HCT116 (cell line): ENCODE measurements around the gene MMD2. TPM values are rescaled to one million over a fixed set of nuclear protein-coding genes. Genes with fewer than 3 reads are reported as not detected.

Experiments used
- ATAC-seq: fragments of 200-7000 bp; cut with Tn5 transposase; 2 replicates; pipeline ENCODE4 v1.9.1; 2020; ENCODE audit warnings: mild to moderate bottlenecking, moderate library complexity
- BruUV-seq: library from RNA; stranded (reverse); fragments of 400-500 nt; replicated peaks from 2 replicates; lab custom pipeline; 2021; lab: Mats Ljungman, UMichigan
- CTCF ChIA-PET: fragments of 300-600 bp; sonication (Branson Sonifier 250); formaldehyde crosslinking; loops from one replicate; lab custom pipeline; 2021; ENCODE audit warnings: antibody characterized with exemption; lab: Charles Lee
- POLR2A ChIA-PET: fragments of 300-600, 350-600 bp; sonication (Branson Sonifier 250); formaldehyde crosslinking; loops from one replicate; lab custom pipeline; 2021; ENCODE audit warnings: antibody characterized with exemption; lab: Charles Lee
- RAD21 ChIA-PET, 2 experiments: fragments of 300-600 bp; sonication (Branson Sonifier 250); formaldehyde crosslinking; loops; one replicate each; lab custom pipeline; 2023; ENCODE audit warnings: low total read pairs in 2 of 2; ENCODE audit not compliant: uncharacterized antibody in 2 of 2, unreplicated experiment in 2 of 2, low non-redundant PET in 1 of 2; lab: Charles Lee
- DNase-seq: peaks from one replicate; pipeline ENCODE4 v3.0.0-alpha.2; 2010; ENCODE audit warnings: low read depth, low spot score
- H2AFZ ChIP-seq: fragments of 200-600 bp; shearing (Covaris generic), sonication (generic); 2 replicates; pipeline ENCODE4 v1.6.1; 2017; ENCODE audit warnings: low read depth, mixed run types, mixed read lengths, antibody characterized with exemption, low read length; ENCODE audit not compliant: poor library complexity, severe bottlenecking
- H3K27ac ChIP-seq: 2 replicates; pipeline ENCODE4 v1.5.1; 2012; ENCODE audit warnings: low read depth, low read length
- H3K27me3 ChIP-seq: fragments of 200-600 bp; sonication (generic); 2 replicates; pipeline ENCODE4 v1.6.1; 2016; ENCODE audit warnings: mixed run types, low read length, mixed read lengths; ENCODE audit not compliant: insufficient read depth
- H3K36me3 ChIP-seq, 2 experiments: fragments of 200-500 bp in 1 of 2; fragments of 200-600 bp in 1 of 2; sonication (Bioruptor generic) in 1 of 2; sonication (generic) in 1 of 2; 2 replicates each; pipeline versions ENCODE4 v1.5.1 to v1.6.1; 2014 to 2016; ENCODE audit warnings: low read length in 2 of 2, inconsistent platforms in 1 of 2, mixed read lengths in 1 of 2, mixed run types in 1 of 2; ENCODE audit not compliant: insufficient read depth in 2 of 2, control insufficient read depth in 1 of 2
- H3K4me1 ChIP-seq, 2 experiments: fragments of 200-600 bp in 1 of 2; sonication (generic) in 1 of 2; 2 replicates each; pipeline versions ENCODE4 v1.5.1 to v1.6.1; 2012 to 2017; ENCODE audit warnings: low read length in 2 of 2, inconsistent platforms in 1 of 2, mild to moderate bottlenecking in 1 of 2, mixed read lengths in 1 of 2, mixed run types in 1 of 2, moderate library complexity in 1 of 2; ENCODE audit not compliant: insufficient read depth in 2 of 2, control insufficient read depth in 1 of 2
- H3K4me2 ChIP-seq: fragments of 200-600 bp; sonication (generic); 2 replicates; pipeline ENCODE4 v1.6.1; 2017; ENCODE audit warnings: mixed run types, low read length, mixed read lengths
- H3K4me3 ChIP-seq, 2 experiments: fragments of 200-600 bp in 1 of 2; sonication (generic) in 1 of 2; replicated peaks in 1 of 2; 2 replicates each; pipeline ENCODE4 v1.5.1; 2011 to 2016; ENCODE audit warnings: low read length in 2 of 2, control low read depth in 1 of 2, low read depth in 1 of 2, mild to moderate bottlenecking in 1 of 2, mixed read lengths in 1 of 2, mixed run types in 1 of 2
- H3K79me2 ChIP-seq: fragments of 200-600 bp; sonication (generic); 2 replicates; pipeline ENCODE4 v1.6.1; 2017; ENCODE audit warnings: mild to moderate bottlenecking, mixed run types, low read length, moderate library complexity, mixed read lengths; ENCODE audit not compliant: insufficient read depth
- H3K9ac ChIP-seq: fragments of 200-600 bp; sonication (generic); 2 replicates; pipeline ENCODE4 v1.6.1; 2016; ENCODE audit warnings: low read length, mixed read lengths
- H3K9me2 ChIP-seq: fragments of 200-600 bp; sonication (generic), shearing (Covaris generic); 2 replicates; pipeline ENCODE4 v1.6.1; 2017; ENCODE audit warnings: mixed run types, mild to moderate bottlenecking, moderate library complexity; ENCODE audit not compliant: insufficient read depth
- H3K9me3 ChIP-seq, 2 experiments: fragments of 200-500 bp in 1 of 2; fragments of 200-600 bp in 1 of 2; sonication (Bioruptor generic) in 1 of 2; sonication (generic) in 1 of 2; 2 replicates each; pipeline ENCODE4 v1.6.1; 2014 to 2017; ENCODE audit warnings: low read length in 2 of 2, mixed read lengths in 2 of 2, inconsistent platforms in 1 of 2, low read depth in 1 of 2, mild to moderate bottlenecking in 1 of 2, mixed run types in 1 of 2, moderate library complexity in 1 of 2; ENCODE audit not compliant: control insufficient read depth in 1 of 2, insufficient read depth in 1 of 2
- H4K20me1 ChIP-seq: fragments of 200-600 bp; sonication (generic), shearing (Covaris generic); 2 replicates; pipeline ENCODE4 v1.6.1; 2017; ENCODE audit warnings: mixed run types, mild to moderate bottlenecking, moderate library complexity; ENCODE audit not compliant: insufficient read depth
- FOSL1 ChIP-seq: IDR thresholded peaks from 2 replicates; pipeline ENCODE4 v1.6.1; 2012; ENCODE audit warnings: low read depth
- JUND ChIP-seq: IDR thresholded peaks from 2 replicates; pipeline ENCODE4 v1.6.1; 2012
- POLR2A ChIP-seq: IDR thresholded peaks from 2 replicates; pipeline ENCODE4 v1.7.0; 2011; ENCODE audit warnings: borderline replicate concordance; ENCODE audit not compliant: insufficient read depth, insufficient read length; ENCODE audit errors: extremely low read depth
- POLR2AphosphoS5 ChIP-seq: IDR thresholded peaks from 2 replicates; pipeline ENCODE4 v1.6.1; 2011; ENCODE audit warnings: mild to moderate bottlenecking, low read depth, low read length, moderate library complexity
- SIN3A ChIP-seq: IDR thresholded peaks from 2 replicates; pipeline ENCODE4 v1.6.1; 2012; ENCODE audit warnings: low read depth
- SRF ChIP-seq: IDR thresholded peaks from 2 replicates; pipeline ENCODE4 v1.6.1; 2012; ENCODE audit warnings: low read depth
- YY1 ChIP-seq: IDR thresholded peaks from 2 replicates; pipeline ENCODE4 v1.6.1; 2011; ENCODE audit warnings: low read length, low read depth, moderate library complexity, mild to moderate bottlenecking; ENCODE audit not compliant: insufficient replicate concordance; ENCODE audit errors: extremely low read depth
- ZFX ChIP-seq: fragments of 450-650 bp; IDR thresholded peaks from 2 replicates; pipeline ENCODE4 v1.6.1; 2017
- ZNF274 ChIP-seq: fragments of 200-500 bp; sonication (Bioruptor generic); IDR thresholded peaks from 2 replicates; pipeline ENCODE4 v1.6.1; 2014; ENCODE audit warnings: mild to moderate bottlenecking, low read depth, low read length, inconsistent platforms
- intact Hi-C: fragments of 100-400 bp; cut with micrococcal nuclease; formaldehyde crosslinking; loops from 2 replicates; pipeline ENCODE4 v1.10.0; 2022
- total RNA-seq: library from RNA; stranded (reverse); gene quantifications from one replicate; pipeline ENCODE4 v1.2.1, GENCODE V29; 2021; ENCODE audit not compliant: unreplicated experiment
- TF ChIP-seq, protein P1 (sequence below): IDR thresholded peaks from 2 replicates; pipeline ENCODE4 v1.6.1; 2011; ENCODE audit warnings: mild to moderate bottlenecking, low read length, moderate library complexity; ENCODE audit not compliant: insufficient replicate concordance; ENCODE audit errors: extremely low read depth
- TF ChIP-seq, protein P2 (sequence below): IDR thresholded peaks from 2 replicates; pipeline ENCODE4 v1.6.1; 2012; ENCODE audit warnings: low read depth

The MMD2 gene
- total RNA-seq, 1 experiment from 2014 or later = not detected

DNA sequence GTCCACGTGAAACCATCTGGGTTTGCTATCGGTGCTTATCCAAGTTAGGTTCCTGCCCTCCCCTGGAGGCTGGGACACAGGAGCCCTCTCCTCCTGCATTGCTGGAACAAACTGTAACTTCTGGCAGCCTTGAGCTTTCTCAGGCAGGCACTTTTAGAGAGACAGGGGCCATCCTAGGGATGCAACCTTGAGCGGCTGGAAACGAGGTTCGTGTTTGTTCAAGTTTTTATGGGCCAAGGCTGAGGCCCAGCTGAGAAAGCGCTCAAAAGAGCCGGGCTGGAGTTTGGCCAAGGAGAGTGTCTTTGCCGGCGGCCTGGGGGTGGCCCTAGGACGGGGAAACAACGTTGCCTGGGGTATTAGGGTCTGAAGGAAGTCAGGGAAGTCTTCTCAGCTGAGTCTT lies 5.5 kb upstream of the MMD2 start:
- no peak overlapping the region for H3K27ac ChIP-seq
- ChIA-PET POLR2A (no interaction called here), RAD21 (no interaction called here), CTCF (no interaction called here)
- no peak overlapping the region for H2AFZ ChIP-seq
- TF ChIP-seq, protein P1, sequence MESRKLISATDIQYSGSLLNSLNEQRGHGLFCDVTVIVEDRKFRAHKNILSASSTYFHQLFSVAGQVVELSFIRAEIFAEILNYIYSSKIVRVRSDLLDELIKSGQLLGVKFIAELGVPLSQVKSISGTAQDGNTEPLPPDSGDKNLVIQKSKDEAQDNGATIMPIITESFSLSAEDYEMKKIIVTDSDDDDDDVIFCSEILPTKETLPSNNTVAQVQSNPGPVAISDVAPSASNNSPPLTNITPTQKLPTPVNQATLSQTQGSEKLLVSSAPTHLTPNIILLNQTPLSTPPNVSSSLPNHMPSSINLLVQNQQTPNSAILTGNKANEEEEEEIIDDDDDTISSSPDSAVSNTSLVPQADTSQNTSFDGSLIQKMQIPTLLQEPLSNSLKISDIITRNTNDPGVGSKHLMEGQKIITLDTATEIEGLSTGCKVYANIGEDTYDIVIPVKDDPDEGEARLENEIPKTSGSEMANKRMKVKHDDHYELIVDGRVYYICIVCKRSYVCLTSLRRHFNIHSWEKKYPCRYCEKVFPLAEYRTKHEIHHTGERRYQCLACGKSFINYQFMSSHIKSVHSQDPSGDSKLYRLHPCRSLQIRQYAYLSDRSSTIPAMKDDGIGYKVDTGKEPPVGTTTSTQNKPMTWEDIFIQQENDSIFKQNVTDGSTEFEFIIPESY = no peak
- TF ChIP-seq ZFX = no peak
- intact Hi-C loops = no loop called here
- H3K79me2 ChIP-seq = no peaks in the 10 kb centered on the region
- H3K9ac ChIP-seq = no peak overlapping the region
- no peaks in the 10 kb centered on the region for H3K4me1 ChIP-seq
- no peak overlapping the region for H3K4me3 ChIP-seq
- no peak for DNase-seq
- no peak for ATAC-seq
- no peaks in the 10 kb centered on the region for H3K27me3 ChIP-seq
- no peaks in the 10 kb centered on the region for H3K9me3 ChIP-seq
- no peaks in the 10 kb centered on the region for H3K36me3 ChIP-seq
- no TSS peak for BruUV-seq
- no peaks in the 10 kb centered on the region for H3K9me2 ChIP-seq
- H3K4me2 ChIP-seq = no peak overlapping the region
- no peaks in the 10 kb centered on the region for H4K20me1 ChIP-seq

DNA sequence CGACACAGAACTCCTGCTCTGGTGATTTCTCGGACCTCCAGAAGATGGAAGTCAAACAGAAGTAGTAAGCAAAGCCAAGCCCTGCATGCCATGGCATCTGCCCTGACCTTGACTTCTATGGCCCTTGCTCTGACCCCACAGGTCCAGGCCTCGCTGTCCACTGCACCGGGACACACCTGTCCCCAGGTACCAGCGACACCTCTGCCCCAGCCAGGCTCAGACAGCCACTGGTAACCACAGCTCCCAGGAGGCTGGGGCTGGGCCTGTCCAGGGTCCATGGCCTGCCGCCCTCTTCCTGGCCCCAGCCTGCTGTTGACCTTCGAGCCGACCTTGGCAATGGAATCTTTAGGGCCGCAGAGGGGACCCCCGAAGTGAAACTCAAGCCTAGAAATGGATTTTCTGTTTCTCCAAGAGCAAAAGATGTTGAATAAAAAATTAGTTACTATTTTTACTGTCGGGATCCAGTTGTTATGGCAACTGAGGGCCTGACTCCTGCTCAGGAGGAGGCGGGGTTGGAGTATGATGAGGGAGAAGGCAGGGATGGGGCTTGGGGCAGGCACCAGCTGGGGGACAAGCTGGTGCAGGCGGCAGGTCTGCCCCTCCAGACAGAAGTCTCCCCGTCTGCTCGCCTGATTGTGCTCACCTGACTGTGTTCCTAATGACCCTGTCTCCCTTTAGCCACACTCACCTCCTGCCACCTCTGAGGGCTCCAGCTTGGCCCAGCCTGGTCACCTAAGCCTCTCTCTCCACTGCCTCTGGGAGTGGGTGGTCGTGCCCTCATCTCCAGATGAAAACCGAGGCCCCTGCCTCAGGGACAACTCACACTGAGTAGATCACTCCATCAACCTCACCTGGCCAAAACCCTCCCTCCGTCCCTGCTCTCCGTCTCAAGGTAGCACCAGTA lies 4.1 kb upstream of the MMD2 start:
- no peak for ATAC-seq
- no TSS peak for BruUV-seq
- CTCF ChIA-PET = interaction anchor here (2.5 kb wide), 1 partner anchor 11 kb away, joined by 10 read pairs; no protein-coding TSS in a partner anchor
- no peak for TF ChIP-seq FOSL1
- TF ChIP-seq, protein P1 = no peak
- no peak for TF ChIP-seq SRF
- TF ChIP-seq POLR2A = no peak
- TF ChIP-seq, protein P2, sequence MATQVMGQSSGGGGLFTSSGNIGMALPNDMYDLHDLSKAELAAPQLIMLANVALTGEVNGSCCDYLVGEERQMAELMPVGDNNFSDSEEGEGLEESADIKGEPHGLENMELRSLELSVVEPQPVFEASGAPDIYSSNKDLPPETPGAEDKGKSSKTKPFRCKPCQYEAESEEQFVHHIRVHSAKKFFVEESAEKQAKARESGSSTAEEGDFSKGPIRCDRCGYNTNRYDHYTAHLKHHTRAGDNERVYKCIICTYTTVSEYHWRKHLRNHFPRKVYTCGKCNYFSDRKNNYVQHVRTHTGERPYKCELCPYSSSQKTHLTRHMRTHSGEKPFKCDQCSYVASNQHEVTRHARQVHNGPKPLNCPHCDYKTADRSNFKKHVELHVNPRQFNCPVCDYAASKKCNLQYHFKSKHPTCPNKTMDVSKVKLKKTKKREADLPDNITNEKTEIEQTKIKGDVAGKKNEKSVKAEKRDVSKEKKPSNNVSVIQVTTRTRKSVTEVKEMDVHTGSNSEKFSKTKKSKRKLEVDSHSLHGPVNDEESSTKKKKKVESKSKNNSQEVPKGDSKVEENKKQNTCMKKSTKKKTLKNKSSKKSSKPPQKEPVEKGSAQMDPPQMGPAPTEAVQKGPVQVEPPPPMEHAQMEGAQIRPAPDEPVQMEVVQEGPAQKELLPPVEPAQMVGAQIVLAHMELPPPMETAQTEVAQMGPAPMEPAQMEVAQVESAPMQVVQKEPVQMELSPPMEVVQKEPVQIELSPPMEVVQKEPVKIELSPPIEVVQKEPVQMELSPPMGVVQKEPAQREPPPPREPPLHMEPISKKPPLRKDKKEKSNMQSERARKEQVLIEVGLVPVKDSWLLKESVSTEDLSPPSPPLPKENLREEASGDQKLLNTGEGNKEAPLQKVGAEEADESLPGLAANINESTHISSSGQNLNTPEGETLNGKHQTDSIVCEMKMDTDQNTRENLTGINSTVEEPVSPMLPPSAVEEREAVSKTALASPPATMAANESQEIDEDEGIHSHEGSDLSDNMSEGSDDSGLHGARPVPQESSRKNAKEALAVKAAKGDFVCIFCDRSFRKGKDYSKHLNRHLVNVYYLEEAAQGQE = no peak
- no peak for TF ChIP-seq ZNF274
- TF ChIP-seq JUND = no peak
- no peak for TF ChIP-seq SIN3A
- no peak for TF ChIP-seq POLR2AphosphoS5
- TF ChIP-seq YY1 = no peak

More for the DNA sequence above, 4.1 kb upstream of the MMD2 start:
- no peak for DNase-seq
- Histone ChIP-seq H3K79me2 (no peaks in the 10 kb centered on the region), H3K9me2 (no peaks in the 10 kb centered on the region), H4K20me1 (no peaks in the 10 kb centered on the region), H2AFZ (no peak overlapping the region), H3K36me3 (no peaks in the 10 kb centered on the region), H3K4me3 (no peak overlapping the region), H3K9ac (no peak overlapping the region), H3K9me3 (no peaks in the 10 kb centered on the region), H3K4me1 (no peaks in the 10 kb centered on the region), H3K4me2 (no peak overlapping the region), H3K27ac (no peak overlapping the region), H3K27me3 (no peaks in the 10 kb centered on the region)
- RAD21 ChIA-PET = no interaction called here
- POLR2A ChIA-PET = no interaction called here
- intact Hi-C loops = no loop called here
